Sigmoid colon (tissue), 7 donors: ENCODE data around the gene ERICH6. TPM values are rescaled to one million over a fixed set of nuclear protein-coding genes. Genes with fewer than 3 reads are reported as not detected.

Source experiments
- DNase-seq: peaks from one replicate; pipeline ENCODE4 v3.0.0-alpha.2; 2019
- H3K27ac ChIP-seq, 4 donors: fragments of 200-600 bp; sonication (generic); one replicate each; pipeline ENCODE4 v1.5.1; 2016 to 2019; ENCODE audit warnings: mild to moderate bottlenecking in 1 of 4
- H3K27me3 ChIP-seq, 3 donors: fragments of 200-600 bp; sonication (generic); one replicate each; pipeline ENCODE4 v1.5.1; 2019; ENCODE audit warnings: mild to moderate bottlenecking in 1 of 3
- H3K36me3 ChIP-seq, 4 donors: fragments of 200-600 bp; sonication (generic); one replicate each; pipeline ENCODE4 v1.5.1; 2016 to 2019
- H3K4me1 ChIP-seq, 4 donors: fragments of 200-600 bp; sonication (generic); one replicate each; pipeline ENCODE4 v1.5.1; 2017 to 2019
- H3K4me3 ChIP-seq, 4 donors: fragments of 200-600 bp; sonication (generic); one replicate each; pipeline ENCODE4 v1.5.1; 2017 to 2019; ENCODE audit warnings: mild to moderate bottlenecking in 2 of 4, moderate library complexity in 1 of 4
- H3K9me3 ChIP-seq, 4 donors: fragments of 200-600 bp in 3 of 4; sonication (generic) in 3 of 4; one replicate each; pipeline versions ENCODE4 v1.5.1 to v1.6.1; 2013 to 2019
- EP300 ChIP-seq, 4 donors: sonication (generic); formaldehyde crosslinking; IDR thresholded peaks; one replicate each; pipeline ENCODE4 v1.6.1; 2017; ENCODE audit warnings: antibody characterized with exemption in 4 of 4
- POLR2A ChIP-seq, 2 donors: fragments of 450-650 bp; IDR thresholded peaks; one replicate each; pipeline ENCODE4 v1.6.1; 2016; ENCODE audit warnings: antibody characterized with exemption in 2 of 2, mild to moderate bottlenecking in 2 of 2, moderate library complexity in 2 of 2
- POLR2AphosphoS5 ChIP-seq, 4 donors: sonication (generic); formaldehyde crosslinking; IDR thresholded peaks; one replicate each; pipeline ENCODE4 v1.6.1; 2017; ENCODE audit warnings: antibody characterized with exemption in 4 of 4
- WGBS, 2 donors: extraction: QIAGEN DNeasy Blood & Tissue Kit; methylation state at CpG; one replicate each; pipeline ENCODE4 v1.1.7; 2013; 5-methylcytosine and 5-hydroxymethylcytosine counted together
- intact Hi-C: fragments of 100-400 bp; cut with DNase I; formaldehyde crosslinking; loops from one replicate; pipeline ENCODE4 v1.15.1; 2023
- polyA plus RNA-seq, 3 donors: library from polyadenylated mRNA; stranded (reverse); fragments of 200-250 nt; gene quantifications; one replicate each; pipeline ENCODE4 v1.2.3, GENCODE V29; 2013
- total RNA-seq, 4 donors: library from RNA; depleted of rRNA; stranded (reverse); fragments of >200 nt; gene quantifications; one replicate each; pipeline ENCODE4 v1.1.0, GENCODE V29; 2016
- TF ChIP-seq, protein P1 (sequence below), 4 experiments: fragments of 450-650 bp in 3 of 4; fragments of 200-600 bp in 1 of 4; IDR thresholded peaks; one replicate each; pipeline ENCODE4 v1.5.1; 2016 to 2019; ENCODE audit warnings: antibody characterized with exemption in 4 of 4, mild to moderate bottlenecking in 3 of 4, moderate library complexity in 2 of 4
- donor health status: healthy with polysubstance abuse.
- donor health status: Bipolar disorder and iron deficiency.
- donor health status: healthy.

The ERICH6 gene
- total and polyA plus RNA-seq, 7 donors: not detected

GRCh38 chr3:150662410-150663200, 41.1 kb downstream of the ERICH6 start:
- TF ChIP-seq EP300 (IDR thresholded peaks at IDR 0.05) (no peak), POLR2AphosphoS5 (IDR thresholded peaks at IDR 0.05) (no peak), POLR2A (IDR thresholded peaks at IDR 0.05) (no peak)
- TF ChIP-seq, protein P1, sequence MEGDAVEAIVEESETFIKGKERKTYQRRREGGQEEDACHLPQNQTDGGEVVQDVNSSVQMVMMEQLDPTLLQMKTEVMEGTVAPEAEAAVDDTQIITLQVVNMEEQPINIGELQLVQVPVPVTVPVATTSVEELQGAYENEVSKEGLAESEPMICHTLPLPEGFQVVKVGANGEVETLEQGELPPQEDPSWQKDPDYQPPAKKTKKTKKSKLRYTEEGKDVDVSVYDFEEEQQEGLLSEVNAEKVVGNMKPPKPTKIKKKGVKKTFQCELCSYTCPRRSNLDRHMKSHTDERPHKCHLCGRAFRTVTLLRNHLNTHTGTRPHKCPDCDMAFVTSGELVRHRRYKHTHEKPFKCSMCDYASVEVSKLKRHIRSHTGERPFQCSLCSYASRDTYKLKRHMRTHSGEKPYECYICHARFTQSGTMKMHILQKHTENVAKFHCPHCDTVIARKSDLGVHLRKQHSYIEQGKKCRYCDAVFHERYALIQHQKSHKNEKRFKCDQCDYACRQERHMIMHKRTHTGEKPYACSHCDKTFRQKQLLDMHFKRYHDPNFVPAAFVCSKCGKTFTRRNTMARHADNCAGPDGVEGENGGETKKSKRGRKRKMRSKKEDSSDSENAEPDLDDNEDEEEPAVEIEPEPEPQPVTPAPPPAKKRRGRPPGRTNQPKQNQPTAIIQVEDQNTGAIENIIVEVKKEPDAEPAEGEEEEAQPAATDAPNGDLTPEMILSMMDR (IDR thresholded peaks at IDR 0.05): no peak
- no peak for DNase-seq
- Histone ChIP-seq H3K27ac (no peak overlapping the region), H3K9me3 (no peaks in the 10 kb centered on the region), H3K4me1 (no peaks in the 10 kb centered on the region), H3K36me3 (no peaks in the 10 kb centered on the region), H3K27me3 (no peaks in the 10 kb centered on the region), H3K4me3 (no peak overlapping the region)
- intact Hi-C loops: no loop called here
- WGBS, 2 donors: 65 to 72% methylated on average over 7 of the region's 7 CpGs

- no peaks in the 10 kb centered on the region for H3K36me3 ChIP-seq
- TF ChIP-seq, protein P1 (IDR thresholded peaks at IDR 0.05): no peak
- TF ChIP-seq EP300 (IDR thresholded peaks at IDR 0.05) (no peak), POLR2A (IDR thresholded peaks at IDR 0.05) (no peak), POLR2AphosphoS5 (IDR thresholded peaks at IDR 0.05) (no peak)
- DNase-seq: no peak
- intact Hi-C loops: no loop called here
- H3K27ac ChIP-seq: no peak overlapping the region
- no peaks in the 10 kb centered on the region for H3K9me3 ChIP-seq
- WGBS, 2 donors: 68 to 79% methylated on average over 4 of the region's 4 CpGs
- no peak overlapping the region for H3K4me3 ChIP-seq
- no peaks in the 10 kb centered on the region for H3K4me1 ChIP-seq
- H3K27me3 ChIP-seq: no peaks in the 10 kb centered on the region
These were observed 47.4 kb downstream of the ERICH6 start for GRCh38 chr3:150656316-150656715.

- intact Hi-C loops: no loop called here
- no peaks in the 10 kb centered on the region for H3K36me3 ChIP-seq
- TF ChIP-seq, protein P1 (IDR thresholded peaks at IDR 0.05): no peak
- TF ChIP-seq POLR2AphosphoS5 (IDR thresholded peaks at IDR 0.05): no peak
- no peak for TF ChIP-seq POLR2A (IDR thresholded peaks at IDR 0.05)
- no peak for TF ChIP-seq EP300 (IDR thresholded peaks at IDR 0.05)
- no peak for DNase-seq
- no peaks in the 10 kb centered on the region for H3K9me3 ChIP-seq
- no peaks in the 10 kb centered on the region for H3K27me3 ChIP-seq
- H3K4me3 ChIP-seq: no peak overlapping the region
- no peak overlapping the region for H3K27ac ChIP-seq
- WGBS, 2 donors: 76 to 83% methylated on average over 4 of the region's 4 CpGs
- no peaks in the 10 kb centered on the region for H3K4me1 ChIP-seq
These were observed 50.6 kb downstream of the ERICH6 start for GRCh38 chr3:150653110-150653561.

DNA sequence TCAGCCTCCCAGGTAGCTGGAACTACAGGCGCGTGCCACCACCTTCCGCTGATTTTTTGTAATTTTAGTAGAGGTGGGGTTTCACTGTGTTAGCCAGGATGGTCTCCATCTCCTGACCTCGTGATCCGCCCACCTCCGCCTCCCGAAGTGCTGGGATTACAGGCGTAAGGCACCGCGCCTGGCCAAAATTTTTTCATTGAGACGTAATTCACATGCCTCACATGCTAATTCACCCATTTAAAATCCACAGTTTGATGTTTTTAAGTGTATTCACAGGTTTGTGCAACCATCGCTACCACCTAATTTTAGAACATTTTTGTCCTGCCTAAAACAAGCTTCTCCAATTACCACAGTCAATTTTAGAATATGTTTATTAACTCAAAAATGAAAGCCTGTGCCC, 63.5 kb downstream of the ERICH6 start:
- Histone ChIP-seq H3K27ac (no peak overlapping the region), H3K4me3 (no peak overlapping the region), H3K36me3 (no peaks in the 10 kb centered on the region), H3K27me3 (no peaks in the 10 kb centered on the region), H3K9me3 (no peaks in the 10 kb centered on the region), H3K4me1 (no peaks in the 10 kb centered on the region)
- 97 to 98% methylated on average over 12 of the region's 12 CpGs for WGBS, 2 donors
- TF ChIP-seq POLR2A (IDR thresholded peaks at IDR 0.05) (no peak), POLR2AphosphoS5 (IDR thresholded peaks at IDR 0.05) (no peak), EP300 (IDR thresholded peaks at IDR 0.05) (no peak)
- TF ChIP-seq, protein P1 (IDR thresholded peaks at IDR 0.05): no peak
- intact Hi-C loops: no loop called here
- DNase-seq: no peak
